AG10803 (cell line): ENCODE measurements around the gene C1S.
"Not testable (repeated sequence)": the region's sequence is repeated elsewhere in the genome, so short reads cannot be mapped to it uniquely, and the experiment has no call there.

Experiments used
- DNase-seq: peaks from one replicate; pipeline ENCODE4 v3.0.0; 2010; ENCODE audit warnings: low read depth
- H3K4me3 ChIP-seq: 2 replicates; pipeline ENCODE4 v1.5.1; 2011; ENCODE audit warnings: mild to moderate bottlenecking, low read length, control low read depth
- CTCF ChIP-seq: conservative IDR thresholded peaks from 2 replicates; pipeline ENCODE4 v1.5.1; 2011; ENCODE audit warnings: mild to moderate bottlenecking, low read length, control low read depth, inconsistent platforms

C1S gene

GRCh38 chr12:7032990-7033389 lies 27.5 kb upstream of the C1S start:
- no peak overlapping the region for H3K4me3 ChIP-seq
- no peak for DNase-seq
- TF ChIP-seq CTCF = no peak

GRCh38 chr12:7034464-7034863 lies 26.1 kb upstream of the C1S start:
- TF ChIP-seq CTCF = no peak
- no peak for DNase-seq
- no peak overlapping the region for H3K4me3 ChIP-seq

GRCh38 chr12:7035463-7035862 lies 25.1 kb upstream of the C1S start:
- no peak for DNase-seq
- no peak for TF ChIP-seq CTCF
- no peak overlapping the region for H3K4me3 ChIP-seq

GRCh38 chr12:7037411-7037810 lies 23.1 kb upstream of the C1S start:
- H3K4me3 ChIP-seq, DNase-seq: not testable (repeated sequence)

GRCh38 chr12:7038591-7038990 lies 21.9 kb upstream of the C1S start:
- no peak for DNase-seq
- H3K4me3 ChIP-seq = no peak overlapping the region
- no peak for TF ChIP-seq CTCF

- TF ChIP-seq CTCF = no peak
- H3K4me3 ChIP-seq = no peak overlapping the region
Observed at GRCh38 chr12:7039403-7039802, 21.1 kb upstream of the C1S start.

GRCh38 chr12:7042842-7043241 lies 17.7 kb upstream of the C1S start:
- peak; percentile 45 for DNase-seq

More at GRCh38 chr12:7039403-7039802, 21.1 kb upstream of the C1S start:
- DNase-seq = no peak

More at GRCh38 chr12:7042842-7043241, 17.7 kb upstream of the C1S start:
- TF ChIP-seq CTCF = peak; percentile 54
- H3K4me3 ChIP-seq = no peak overlapping the region
